Fibroblast of skin of abdomen (primary cell): ENCODE results near the gene JAK1.
A peak's percentile ranks its signal among the peaks of the same experiment; 100 is the strongest.
"Not testable (repeated sequence)": the region's sequence is repeated elsewhere in the genome, so short reads cannot be mapped to it uniquely, and the experiment has no call there.

Experiments
- DNase-seq: peaks from one replicate; pipeline ENCODE4 v3.0.0-alpha.2; 2013

The JAK1 gene

GRCh38 chr1:64829411-64830029 lies 136.8 kb downstream of the JAK1 start:
- no peak for DNase-seq

- DNase-seq: no peak
These were observed 137.5 kb downstream of the JAK1 start for GRCh38 chr1:64828829-64829228.

GRCh38 chr1:64826991-64827390 lies 139.4 kb downstream of the JAK1 start:
- peak; percentile 9 for DNase-seq

- peak; percentile 78 for DNase-seq
These were observed 142.5 kb downstream of the JAK1 start for GRCh38 chr1:64823691-64824476.

- no peak for DNase-seq
These were observed 143.7 kb downstream of the JAK1 start for GRCh38 chr1:64822621-64823020.

- DNase-seq: not testable (repeated sequence)
These were observed 145.8 kb downstream of the JAK1 start for GRCh38 chr1:64820572-64820971.

- DNase-seq: not testable (repeated sequence)
These were observed 149.0 kb downstream of the JAK1 start for GRCh38 chr1:64817364-64817763.

- no peak for DNase-seq
These were observed 151.9 kb downstream of the JAK1 start for GRCh38 chr1:64814427-64814826.

- peak; percentile 26 for DNase-seq
These were observed 155.2 kb downstream of the JAK1 start for GRCh38 chr1:64811131-64811530.

- DNase-seq: no peak
These were observed 156.3 kb downstream of the JAK1 start for GRCh38 chr1:64810001-64810400.

- no peak for DNase-seq
These were observed 157.0 kb downstream of the JAK1 start for GRCh38 chr1:64809309-64809708.

GRCh38 chr1:64801851-64802523 lies 164.4 kb downstream of the JAK1 start:
- no peak for DNase-seq

- DNase-seq: no peak
These were observed 167.5 kb downstream of the JAK1 start for GRCh38 chr1:64798872-64799271.

- no peak for DNase-seq
These were observed 175.4 kb downstream of the JAK1 start for GRCh38 chr1:64790832-64791487.
